Activated T-helper 17 cell treated with anti-CD3 and anti-CD28 coated beads, Interleukin-2, amount 50 U/mL, for 72 hours (primary cell): ENCODE data around the gene PNMA8C. TPM values are rescaled to one million over a fixed set of nuclear protein-coding genes. Genes with fewer than 3 reads are reported as not detected.
A peak's percentile ranks its signal among the peaks of the same experiment; 100 is the strongest.
"Not testable (repeated sequence)": the region's sequence is repeated elsewhere in the genome, so short reads cannot be mapped to it uniquely, and the experiment has no call there.

Source experiments
- ATAC-seq: fragments of 150-1000 bp; cut with Tn5 transposase; replicated peaks from 2 replicates; pipeline ENCODE4 v1.10.0; 2021; ENCODE audit warnings: mild to moderate bottlenecking, moderate library complexity
- H3K27ac Mint-ChIP-seq: one replicate; pipeline ENCODE4 v1.8.0; 2022; ENCODE audit warnings: mixed read lengths
- H3K27me3 Mint-ChIP-seq: one replicate; pipeline ENCODE4 v1.8.0; 2022; ENCODE audit warnings: mixed read lengths
- H3K36me3 Mint-ChIP-seq: one replicate; pipeline ENCODE4 v1.8.0; 2022; ENCODE audit warnings: low read depth, mild to moderate bottlenecking, mixed read lengths
- H3K4me1 Mint-ChIP-seq: one replicate; pipeline ENCODE4 v1.8.0; 2022; ENCODE audit warnings: mixed read lengths
- H3K4me3 Mint-ChIP-seq: one replicate; pipeline ENCODE4 v1.8.0; 2022; ENCODE audit warnings: mild to moderate bottlenecking, mixed read lengths
- H3K9me3 Mint-ChIP-seq: one replicate; pipeline ENCODE4 v1.8.0; 2022; ENCODE audit warnings: mixed read lengths
- total RNA-seq, 2 donors: library from RNA; stranded (reverse); gene quantifications; one replicate each; pipeline ENCODE4 v1.2.3, GENCODE V29; 2022

PNMA8C gene
- total RNA-seq, 2 donors from 2014 or later = not detected

DNA sequence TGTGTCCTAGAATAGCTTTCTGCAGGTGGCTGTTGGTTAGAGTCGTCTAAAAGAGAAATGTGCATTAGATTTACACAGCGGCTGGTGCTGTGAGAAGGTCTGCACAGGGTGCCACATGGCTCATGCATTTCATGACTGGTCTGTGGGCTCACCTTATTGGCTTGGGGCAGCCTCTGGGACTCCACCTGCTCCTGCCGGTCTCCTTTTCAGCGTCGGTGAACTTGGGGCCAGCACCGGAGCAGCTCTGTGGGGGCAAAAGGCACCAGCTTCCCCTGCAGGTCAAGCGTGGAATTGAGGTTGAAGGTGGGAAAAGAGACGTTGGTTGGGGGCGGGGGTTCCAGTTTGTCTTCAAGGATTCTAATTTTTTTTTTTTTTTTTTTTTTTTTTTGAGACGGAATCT lies 3.1 kb upstream of the PNMA8C start:
- no peaks in the 10 kb centered on the region for H3K9me3 Mint-ChIP-seq
- H3K4me1 Mint-ChIP-seq = peaks cover 14% of the 10 kb centered on the region
- peaks cover 55% of the 10 kb centered on the region for H3K27me3 Mint-ChIP-seq
- H3K36me3 Mint-ChIP-seq = no peaks in the 10 kb centered on the region
- H3K4me3 Mint-ChIP-seq = no peak overlapping the region
- ATAC-seq = no peak
- H3K27ac Mint-ChIP-seq = no peak overlapping the region

DNA sequence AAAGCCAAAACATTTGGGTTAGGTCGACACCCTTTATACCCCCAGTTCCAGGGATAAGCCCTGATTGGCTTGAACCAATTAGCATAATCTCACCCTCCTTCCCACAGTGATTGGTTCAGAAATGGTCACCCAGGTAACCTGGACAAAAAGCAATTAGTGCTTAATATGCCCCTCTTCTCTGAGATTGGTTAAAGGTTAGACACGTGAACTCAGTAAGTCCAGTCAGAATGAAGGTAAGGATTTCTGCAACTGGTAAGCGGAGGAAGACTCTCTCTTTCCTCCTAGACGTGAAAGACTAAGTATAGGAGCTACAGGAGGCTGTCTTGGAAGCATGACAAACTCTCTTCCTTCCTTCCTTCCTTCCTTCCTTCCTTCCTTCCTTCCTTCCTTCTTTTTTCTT lies 1.3 kb upstream of the PNMA8C start:
- ATAC-seq = no peak
- peaks cover 18% of the 10 kb centered on the region for H3K4me1 Mint-ChIP-seq
- H3K27ac Mint-ChIP-seq = no peak overlapping the region
- H3K36me3 Mint-ChIP-seq = no peaks in the 10 kb centered on the region
- peaks cover 61% of the 10 kb centered on the region for H3K27me3 Mint-ChIP-seq
- H3K4me3 Mint-ChIP-seq = no peak overlapping the region
- no peaks in the 10 kb centered on the region for H3K9me3 Mint-ChIP-seq

DNA sequence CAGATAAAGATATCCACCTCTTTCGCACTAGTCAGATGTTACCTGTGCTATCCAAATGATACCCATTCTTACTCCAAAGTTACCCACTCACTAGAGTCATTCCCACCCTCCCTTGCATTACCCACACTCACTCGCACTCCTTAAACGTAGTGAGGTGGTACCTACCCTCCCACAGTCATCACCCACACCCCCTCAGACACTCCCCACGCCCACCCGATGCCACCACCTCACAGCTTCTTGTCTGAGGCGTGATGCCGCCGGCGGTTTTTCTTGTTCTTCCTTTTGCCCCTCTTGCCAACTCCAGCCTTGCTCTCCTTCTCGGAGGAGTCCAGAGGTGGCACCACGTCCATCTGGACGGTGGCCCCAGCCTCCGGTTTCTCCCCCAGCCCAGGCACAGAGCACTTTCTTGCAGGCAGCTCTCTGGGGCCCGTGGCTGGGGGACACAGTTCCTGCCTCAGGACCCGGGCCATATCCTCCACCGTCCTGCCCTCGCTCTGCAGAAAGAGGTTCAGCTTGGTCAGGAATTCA lies 1.2 kb downstream of the PNMA8C start:
- Mint-ChIP-seq H3K36me3 (no peaks in the 10 kb centered on the region), H3K27ac (no peak overlapping the region), H3K4me3 (peak overlapping the region; percentile 52), H3K4me1 (peaks cover 18% of the 10 kb centered on the region), H3K9me3 (no peaks in the 10 kb centered on the region), H3K27me3 (peaks cover 63% of the 10 kb centered on the region)
- ATAC-seq = no peak

DNA sequence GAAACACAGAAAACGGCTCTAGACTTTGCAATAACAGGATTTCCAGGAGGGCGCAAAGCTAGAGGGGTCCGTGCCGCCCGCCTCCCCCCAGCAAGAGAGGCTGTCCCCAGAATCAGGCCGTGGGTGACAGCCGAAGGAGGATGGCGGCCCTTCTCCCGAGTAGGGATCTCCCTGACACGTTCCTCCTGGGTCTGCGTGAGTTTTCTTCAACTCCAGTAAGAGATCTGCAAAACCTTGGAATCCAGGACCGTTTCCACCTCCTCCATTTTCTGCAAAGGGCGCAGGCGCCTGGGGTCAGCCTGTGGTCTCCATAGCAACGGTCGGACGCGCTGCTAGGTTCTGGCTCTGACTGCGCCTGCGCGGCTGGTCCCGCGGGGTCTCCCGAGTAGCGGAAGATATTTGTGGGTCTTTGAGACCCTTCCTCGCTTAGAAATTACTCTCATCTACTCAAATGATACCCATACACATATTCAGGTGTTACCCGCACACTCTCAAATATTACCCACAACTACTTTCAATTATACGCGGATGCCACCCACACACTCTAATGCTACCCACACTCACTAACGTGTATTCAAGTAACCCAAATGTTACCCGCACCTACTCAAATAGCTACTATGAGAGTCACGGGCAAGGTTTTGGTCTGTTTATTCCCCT lies 2.1 kb downstream of the PNMA8C start:
- peaks cover 64% of the 10 kb centered on the region for H3K27me3 Mint-ChIP-seq
- no peaks in the 10 kb centered on the region for H3K36me3 Mint-ChIP-seq
- peaks cover 18% of the 10 kb centered on the region for H3K4me1 Mint-ChIP-seq
- H3K9me3 Mint-ChIP-seq = no peaks in the 10 kb centered on the region
- ATAC-seq = peak; percentile 78
- H3K27ac Mint-ChIP-seq = no peak overlapping the region
- H3K4me3 Mint-ChIP-seq = peak overlapping the region; percentile 52

DNA sequence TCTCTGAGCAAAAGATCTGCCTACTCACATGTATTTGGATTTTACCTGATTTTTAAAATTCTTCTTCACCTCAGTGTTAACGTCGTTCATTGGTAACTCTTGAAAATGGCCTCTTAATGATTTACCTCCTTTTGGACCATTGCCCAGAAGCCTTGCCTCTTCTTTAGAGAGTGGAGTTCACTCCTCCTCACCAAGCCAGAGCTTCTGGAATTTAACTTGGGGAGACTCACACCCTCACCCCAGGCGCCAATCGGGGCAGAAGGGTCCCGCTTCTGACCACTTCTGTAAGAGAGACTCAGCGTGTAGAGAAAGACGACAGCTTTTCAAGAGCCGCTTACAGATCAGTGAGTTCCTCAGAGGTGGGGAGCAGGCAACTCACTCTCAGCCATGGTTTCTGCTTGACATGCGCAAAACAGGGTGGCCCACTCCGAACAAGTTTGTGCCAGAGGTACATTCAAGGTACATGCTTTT lies 2.7 kb downstream of the PNMA8C start:
- Mint-ChIP-seq H3K27ac (no peak overlapping the region), H3K4me1 (peaks cover 18% of the 10 kb centered on the region), H3K9me3 (no peaks in the 10 kb centered on the region), H3K27me3 (peaks cover 62% of the 10 kb centered on the region), H3K4me3 (peak overlapping the region; percentile 52), H3K36me3 (no peaks in the 10 kb centered on the region)
- no peak for ATAC-seq

DNA sequence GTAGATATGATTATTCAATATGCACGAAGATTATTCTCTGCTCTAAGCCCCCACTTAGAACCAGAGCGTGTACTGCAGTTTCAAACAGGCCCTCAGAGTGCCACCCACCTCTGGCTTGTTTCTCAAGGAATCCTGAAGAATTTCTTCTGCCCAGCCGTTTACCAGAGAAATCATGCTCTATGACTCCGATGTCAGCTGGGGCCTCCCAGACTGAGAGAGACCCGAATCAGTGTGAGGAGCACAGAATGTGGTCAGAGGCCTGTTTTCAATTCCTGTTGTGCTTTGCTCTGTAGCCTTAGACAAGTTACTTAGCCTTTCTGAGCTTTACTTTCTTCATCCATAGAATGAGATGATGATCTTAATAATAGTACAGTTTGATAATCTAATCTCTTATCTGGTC lies 5.5 kb downstream of the PNMA8C start:
- H3K36me3 Mint-ChIP-seq = no peaks in the 10 kb centered on the region
- H3K27me3 Mint-ChIP-seq = peaks cover 44% of the 10 kb centered on the region
- ATAC-seq = no peak
- H3K9me3 Mint-ChIP-seq = no peaks in the 10 kb centered on the region
- no peak overlapping the region for H3K4me3 Mint-ChIP-seq
- no peak overlapping the region for H3K27ac Mint-ChIP-seq
- peaks cover 10% of the 10 kb centered on the region for H3K4me1 Mint-ChIP-seq

DNA sequence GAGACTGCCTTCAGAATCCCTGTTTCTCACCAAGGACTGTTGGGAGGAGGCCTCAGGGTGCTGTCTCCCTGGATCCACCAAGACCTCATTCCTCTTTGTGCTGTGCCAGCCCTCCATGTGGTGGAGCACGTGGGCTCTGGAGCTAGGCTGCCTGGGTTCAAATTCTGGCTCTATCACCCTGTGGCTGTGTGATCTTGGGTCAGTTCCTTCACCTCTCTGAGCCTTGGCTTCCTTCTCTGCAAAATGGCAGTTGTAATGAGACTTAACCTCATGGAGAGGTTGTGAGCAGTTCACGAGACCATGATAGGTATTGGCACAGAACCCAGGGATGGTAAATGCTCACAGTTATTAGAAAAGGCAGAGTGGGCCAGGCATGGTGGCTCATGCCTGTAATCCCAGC lies 6.4 kb downstream of the PNMA8C start:
- peaks cover 36% of the 10 kb centered on the region for H3K27me3 Mint-ChIP-seq
- peaks cover 8% of the 10 kb centered on the region for H3K4me1 Mint-ChIP-seq
- H3K9me3 Mint-ChIP-seq = no peaks in the 10 kb centered on the region
- no peak for ATAC-seq
- H3K36me3 Mint-ChIP-seq = no peaks in the 10 kb centered on the region
- H3K27ac Mint-ChIP-seq = no peak overlapping the region
- H3K4me3 Mint-ChIP-seq = no peak overlapping the region

DNA sequence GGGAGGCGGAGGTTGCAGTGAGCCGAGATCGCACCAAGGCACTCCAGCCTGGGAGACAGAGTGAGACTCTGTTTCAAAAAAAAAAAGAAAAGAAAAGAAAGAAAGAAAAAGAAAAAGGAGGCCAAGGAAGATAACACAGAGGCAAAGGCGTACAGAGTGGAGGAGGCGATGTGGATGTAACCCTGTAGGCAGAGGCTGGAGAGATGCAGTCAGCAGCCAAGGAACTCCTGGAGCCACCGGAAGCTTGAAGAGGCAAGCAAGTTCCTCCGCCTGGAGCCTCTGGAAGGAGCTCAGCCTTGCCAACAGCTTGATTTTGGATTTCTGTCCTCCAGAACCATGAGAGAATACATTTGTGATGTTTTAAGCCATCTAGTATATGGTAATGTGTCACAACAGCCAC lies 8.7 kb downstream of the PNMA8C start:
- no peak for ATAC-seq
- Mint-ChIP-seq H3K27ac (no peak overlapping the region), H3K9me3 (no peaks in the 10 kb centered on the region), H3K36me3 (no peaks in the 10 kb centered on the region), H3K4me1 (no peaks in the 10 kb centered on the region), H3K4me3 (no peak overlapping the region), H3K27me3 (peaks cover 32% of the 10 kb centered on the region)

DNA sequence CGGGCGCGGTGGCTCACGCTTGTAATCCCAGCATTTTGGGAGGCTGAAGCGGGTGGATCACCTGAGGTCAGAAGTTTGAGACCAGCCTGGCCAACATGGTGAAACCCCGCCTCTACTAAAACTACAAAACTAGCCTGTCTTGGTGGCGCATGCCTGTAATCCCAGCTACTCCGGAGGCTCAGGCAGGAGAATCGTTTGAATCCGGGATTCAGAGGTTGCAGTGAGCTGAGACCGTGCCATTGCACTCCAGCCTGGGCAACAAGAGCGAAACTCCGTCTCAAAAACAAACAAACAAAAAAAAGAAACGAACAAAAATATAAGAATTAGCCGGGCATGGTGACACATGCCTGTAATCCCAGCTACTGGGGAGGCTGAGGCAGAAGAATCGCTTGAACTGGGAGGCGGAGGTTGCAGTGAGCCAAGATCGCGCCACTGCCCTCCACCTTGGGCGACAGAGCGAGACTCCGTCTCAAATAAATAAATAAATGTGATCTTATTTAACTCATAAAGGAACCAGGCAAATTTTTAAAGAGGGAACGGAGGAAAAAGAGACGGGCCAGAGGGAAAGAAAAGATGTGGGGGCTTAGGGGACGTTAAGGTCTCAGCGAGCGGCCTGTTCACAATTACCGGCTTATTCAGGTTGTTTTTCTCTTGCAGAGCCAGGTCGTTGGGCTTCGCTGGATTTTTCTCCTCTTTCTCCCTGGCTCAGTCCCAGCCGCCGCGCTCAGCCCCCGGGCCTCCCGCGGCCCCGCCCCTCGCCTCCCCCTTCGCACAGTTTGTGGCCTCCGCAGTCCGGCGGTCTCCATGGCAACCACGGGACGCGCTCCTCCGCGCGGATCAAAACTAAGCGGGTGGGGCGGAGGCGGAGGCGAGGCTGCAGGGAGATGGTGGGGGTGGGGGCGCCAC lies 12.7 kb downstream of the PNMA8C start:
- not testable (repeated sequence) for H3K9me3 Mint-ChIP-seq, H3K4me3 Mint-ChIP-seq, H3K36me3 Mint-ChIP-seq, H3K27ac Mint-ChIP-seq, H3K4me1 Mint-ChIP-seq
- H3K27me3 Mint-ChIP-seq = peaks cover 29% of the 10 kb centered on the region
- ATAC-seq = peak; percentile 38

DNA sequence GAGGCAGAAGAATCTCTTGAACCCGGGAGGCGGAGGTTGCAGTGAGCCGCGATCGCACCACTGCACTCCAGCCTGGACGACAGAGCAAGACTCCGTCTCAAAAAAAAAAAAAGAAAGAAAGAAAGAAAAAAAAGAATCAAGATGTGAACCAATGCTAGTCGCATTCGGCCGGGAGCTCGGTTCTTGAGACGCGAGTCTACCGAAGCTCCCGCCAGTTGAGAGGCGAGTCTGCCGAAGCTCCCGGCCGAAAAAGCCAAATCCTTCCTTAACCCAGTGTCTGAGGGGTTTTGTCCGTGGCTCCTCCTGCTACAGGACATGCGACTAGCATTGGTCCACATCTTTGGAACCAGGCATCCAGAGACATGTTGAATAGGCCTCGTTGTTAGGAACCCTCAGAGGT lies 13.8 kb downstream of the PNMA8C start:
- not testable (repeated sequence) for H3K4me3 Mint-ChIP-seq, H3K27ac Mint-ChIP-seq, H3K9me3 Mint-ChIP-seq, ATAC-seq, H3K4me1 Mint-ChIP-seq, H3K36me3 Mint-ChIP-seq
- H3K27me3 Mint-ChIP-seq = peaks cover 34% of the 10 kb centered on the region

DNA sequence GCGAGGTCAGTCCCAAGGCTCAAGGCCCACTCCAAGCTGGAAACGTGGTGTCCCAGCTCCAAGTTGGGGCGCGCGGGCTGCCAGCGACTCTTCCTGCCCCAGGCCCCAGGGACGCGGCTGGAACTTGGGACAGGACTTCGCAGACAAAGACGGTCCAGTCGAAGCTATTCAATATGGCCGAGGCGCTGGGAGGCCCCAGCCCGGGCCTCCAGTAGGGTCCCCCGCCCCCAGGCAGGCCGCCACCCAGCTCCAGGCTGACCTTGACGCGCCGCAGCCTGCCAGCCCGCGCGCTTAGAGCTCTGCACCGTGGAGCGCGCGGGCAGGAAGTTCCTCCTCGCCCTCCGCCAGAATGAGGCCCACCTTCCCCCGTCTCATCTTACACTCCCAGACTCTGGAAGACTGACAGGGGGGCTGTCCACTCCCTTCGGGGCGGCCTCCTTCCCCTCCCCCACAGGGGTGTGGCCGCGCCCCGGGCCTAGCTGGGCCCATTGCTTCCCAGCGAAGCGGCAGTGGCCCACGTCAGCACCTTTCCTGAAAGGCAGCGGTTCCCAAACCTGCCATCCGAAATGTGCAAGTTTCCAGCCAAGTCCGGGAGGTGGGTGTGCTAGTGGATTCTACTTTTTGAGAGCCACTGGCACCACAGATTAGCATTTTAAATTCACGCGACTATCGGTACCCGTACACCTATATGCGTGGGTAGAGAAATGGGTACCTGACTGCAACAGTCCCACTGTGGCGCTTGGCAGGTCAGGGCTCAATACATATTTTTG lies 15.3 kb downstream of the PNMA8C start, which contains the start of gene CCDC8:
TSS of gene CCDC8 (minus strand) at position 303 of the 770 bp plus-strand sequence. CDS start 754 bp downstream, outside the sequence.
- H3K4me1 Mint-ChIP-seq = peaks cover 3% of the 10 kb centered on the region
- H3K27me3 Mint-ChIP-seq = peaks cover 34% of the 10 kb centered on the region
- H3K36me3 Mint-ChIP-seq = no peaks in the 10 kb centered on the region
- H3K27ac Mint-ChIP-seq = no peak within 1 kb of the TSS
- no peak for ATAC-seq
- H3K9me3 Mint-ChIP-seq = no peaks in the 10 kb centered on the region
- no peak within 1 kb of the TSS for H3K4me3 Mint-ChIP-seq

DNA sequence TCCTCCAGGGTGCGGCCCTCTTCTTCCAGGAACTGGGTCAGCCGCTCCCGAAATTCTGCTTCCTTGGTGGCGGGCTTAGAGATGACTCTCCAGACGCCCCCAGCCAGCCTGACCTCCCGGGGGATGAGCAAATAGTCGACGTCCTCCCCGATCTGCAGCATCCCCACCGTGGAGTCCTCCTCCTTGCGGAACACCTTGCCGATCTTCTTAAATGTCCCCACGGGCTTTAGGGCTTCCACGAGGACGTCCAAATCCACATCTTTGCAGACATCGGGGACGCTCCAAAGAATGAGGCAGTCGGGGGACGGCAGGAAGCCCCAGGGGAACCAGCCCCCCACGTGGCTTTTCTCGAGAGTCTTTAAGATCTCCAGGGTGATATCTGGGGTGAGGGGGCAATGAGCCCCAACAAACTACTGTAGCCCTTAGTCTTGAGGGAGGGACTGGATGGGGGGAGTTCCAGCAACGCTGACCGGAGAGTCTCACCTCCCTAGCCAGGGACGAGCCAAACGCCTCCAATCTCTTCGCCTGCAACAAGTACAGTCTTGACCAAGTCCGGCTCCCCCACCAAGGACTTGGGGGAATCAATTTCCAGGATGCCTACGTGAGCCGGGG lies 16.0 kb downstream of the PNMA8C start:
- ATAC-seq = no peak
- Mint-ChIP-seq H3K9me3 (no peaks in the 10 kb centered on the region), H3K4me1 (peaks cover 3% of the 10 kb centered on the region), H3K36me3 (no peaks in the 10 kb centered on the region), H3K4me3 (no peak overlapping the region), H3K27me3 (peaks cover 41% of the 10 kb centered on the region), H3K27ac (no peak overlapping the region)

DNA sequence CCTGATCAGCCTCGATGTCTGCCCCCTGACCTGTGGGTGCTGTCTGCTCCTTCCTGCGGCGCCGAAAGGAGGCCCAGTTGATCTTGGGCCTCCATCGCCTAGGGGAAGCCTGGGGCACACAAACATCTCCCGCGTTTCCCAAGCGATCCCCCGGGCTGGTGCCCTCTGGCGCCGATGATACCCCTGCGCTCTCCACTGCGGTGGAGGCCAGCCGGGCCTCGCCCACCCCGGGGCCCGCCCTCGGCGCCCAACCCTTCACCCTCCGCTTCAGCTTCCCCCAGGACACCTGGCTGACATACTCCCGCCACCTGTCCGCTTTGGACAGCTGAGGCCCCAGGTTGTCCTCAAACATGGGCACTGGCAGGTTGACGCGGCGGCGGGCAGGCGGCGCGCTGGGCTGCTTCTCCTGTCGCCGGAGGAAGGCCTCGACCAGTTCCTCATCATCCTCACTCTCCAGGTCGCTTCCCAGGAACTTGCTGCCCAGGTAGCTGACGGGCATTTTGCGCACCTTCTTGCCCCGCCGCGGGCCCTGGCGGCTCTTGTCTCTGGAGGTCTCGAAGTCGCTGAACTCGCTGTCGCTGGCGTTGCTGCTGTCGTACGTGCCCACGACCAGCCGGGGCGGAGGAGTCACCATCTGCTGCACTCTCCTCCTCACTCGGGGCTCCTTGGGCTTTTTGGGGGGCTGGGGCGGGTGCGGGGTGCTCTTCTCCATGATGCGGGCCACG lies 16.6 kb downstream of the PNMA8C start:
- no peak for ATAC-seq
- H3K4me1 Mint-ChIP-seq = peaks cover 3% of the 10 kb centered on the region
- no peak overlapping the region for H3K27ac Mint-ChIP-seq
- H3K27me3 Mint-ChIP-seq = peaks cover 44% of the 10 kb centered on the region
- H3K4me3 Mint-ChIP-seq = no peak overlapping the region
- H3K9me3 Mint-ChIP-seq = no peaks in the 10 kb centered on the region
- H3K36me3 Mint-ChIP-seq = no peaks in the 10 kb centered on the region
